Esophagus squamous epithelium (tissue), 4 donors: Measurements from ENCODE around the gene LAPTM5.

Experiments used
- POLR2A ChIP-seq, 4 donors: fragments of 450-650 bp; IDR thresholded peaks; one replicate each; pipeline ENCODE4 v1.6.1; 2017; ENCODE audit warnings: antibody characterized with exemption in 4 of 4, mild to moderate bottlenecking in 4 of 4, moderate library complexity in 3 of 4
- TF ChIP-seq, protein P1 (sequence below), 6 experiments: fragments of 450-650 bp in 4 of 6; fragments of 200-600 bp in 2 of 6; sonication (generic) in 2 of 6; IDR thresholded peaks; one replicate each; pipeline ENCODE4 v1.5.1; 2016 to 2019; ENCODE audit warnings: antibody characterized with exemption in 6 of 6, mild to moderate bottlenecking in 4 of 6, moderate library complexity in 4 of 6

GRCh38 chr1:30700528-30701257, 56.9 kb downstream of the LAPTM5 start:
- TF ChIP-seq, protein P1, sequence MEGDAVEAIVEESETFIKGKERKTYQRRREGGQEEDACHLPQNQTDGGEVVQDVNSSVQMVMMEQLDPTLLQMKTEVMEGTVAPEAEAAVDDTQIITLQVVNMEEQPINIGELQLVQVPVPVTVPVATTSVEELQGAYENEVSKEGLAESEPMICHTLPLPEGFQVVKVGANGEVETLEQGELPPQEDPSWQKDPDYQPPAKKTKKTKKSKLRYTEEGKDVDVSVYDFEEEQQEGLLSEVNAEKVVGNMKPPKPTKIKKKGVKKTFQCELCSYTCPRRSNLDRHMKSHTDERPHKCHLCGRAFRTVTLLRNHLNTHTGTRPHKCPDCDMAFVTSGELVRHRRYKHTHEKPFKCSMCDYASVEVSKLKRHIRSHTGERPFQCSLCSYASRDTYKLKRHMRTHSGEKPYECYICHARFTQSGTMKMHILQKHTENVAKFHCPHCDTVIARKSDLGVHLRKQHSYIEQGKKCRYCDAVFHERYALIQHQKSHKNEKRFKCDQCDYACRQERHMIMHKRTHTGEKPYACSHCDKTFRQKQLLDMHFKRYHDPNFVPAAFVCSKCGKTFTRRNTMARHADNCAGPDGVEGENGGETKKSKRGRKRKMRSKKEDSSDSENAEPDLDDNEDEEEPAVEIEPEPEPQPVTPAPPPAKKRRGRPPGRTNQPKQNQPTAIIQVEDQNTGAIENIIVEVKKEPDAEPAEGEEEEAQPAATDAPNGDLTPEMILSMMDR (IDR thresholded peaks at IDR 0.05): no peak
- TF ChIP-seq POLR2A (IDR thresholded peaks at IDR 0.05): no peak
